K562 (cell line): Measurements from ENCODE around the gene NBPF3. TPM values are rescaled to one million over a fixed set of nuclear protein-coding genes. Genes with fewer than 3 reads are reported as not detected.

ENCODE experiments used
- ATAC-seq: fragments of 200-7000 bp; cut with Tn5 transposase; 3 replicates; pipeline ENCODE4 v1.9.1; 2020; ENCODE audit warnings: moderate library complexity
- BruUV-seq: library from RNA; stranded (reverse); fragments of 400-500 nt; replicated peaks from 2 replicates; lab custom pipeline; 2021; lab: Mats Ljungman, UMichigan
- CTCF ChIA-PET: fragments of 300-600 bp; formaldehyde crosslinking; extraction: SDS; loops from one replicate; lab custom pipeline; 2021; ENCODE audit warnings: low intra/inter-chr PET ratio; lab: Yijun Ruan, JAX
- POLR2A ChIA-PET: fragments of 300-600, 350-650 bp; sonication (Branson Sonifier 250); formaldehyde crosslinking; extraction: SDS; loops from one replicate; lab custom pipeline; 2021; ENCODE audit warnings: antibody characterized with exemption, inconsistent platforms; lab: Yijun Ruan, JAX
- DNase-seq, 4 experiments: peaks; one replicate each; pipeline versions ENCODE4 v3.0.0 to v3.0.0-alpha.2; 2011 to 2018; ENCODE audit warnings: low spot score in 3 of 4, mixed read lengths in 3 of 4; ENCODE audit errors: extremely low read depth in 1 of 4
- FAIRE-seq: peaks from 2 replicates; lab custom pipeline; 2011; peaks lifted over from hg19 to GRCh38; lab: Jason Lieb, UNC
- H2AFZ ChIP-seq: 2 replicates; pipeline ENCODE4 v1.6.0; 2011; ENCODE audit warnings: low read depth, low read length, control low read depth, inconsistent platforms
- H3K27ac ChIP-seq: fragments of 200-600 bp; 3 replicates; pipeline ENCODE4 v1.8.0; 2011; ENCODE audit warnings: low read depth, mild to moderate bottlenecking, control low read depth, inconsistent platforms, low read length, moderate library complexity, mixed read lengths; ENCODE audit errors: extremely low read depth
- H3K27me3 ChIP-seq, 2 experiments: fragments of 300-600 bp in 1 of 2; 2 replicates in 1 of 2; 3 replicates in 1 of 2; pipeline versions ENCODE4 v1.6.0 to v1.8.0; 2011; ENCODE audit warnings: inconsistent platforms in 2 of 2, low read length in 2 of 2, mild to moderate bottlenecking in 1 of 2, mixed read lengths in 1 of 2, moderate library complexity in 1 of 2; ENCODE audit not compliant: control insufficient read depth in 2 of 2, insufficient read depth in 2 of 2
- H3K36me3 ChIP-seq: fragments of 300-600 bp; 3 replicates; pipeline ENCODE4 v1.8.0; 2011; ENCODE audit warnings: mild to moderate bottlenecking, low read length, inconsistent platforms; ENCODE audit not compliant: control insufficient read depth, insufficient read depth
- H3K4me1 ChIP-seq, 2 experiments: fragments of 200-600 bp in 1 of 2; replicated peaks in 1 of 2; 2 replicates in 1 of 2; 3 replicates in 1 of 2; pipeline versions ENCODE4 v1.5.1 to v1.8.0; 2011; ENCODE audit warnings: inconsistent platforms in 2 of 2, low read length in 2 of 2, mild to moderate bottlenecking in 1 of 2, mixed read lengths in 1 of 2, moderate library complexity in 1 of 2; ENCODE audit not compliant: control insufficient read depth in 2 of 2, insufficient read depth in 2 of 2
- H3K4me2 ChIP-seq: 2 replicates; pipeline ENCODE4 v1.6.1; 2011; ENCODE audit warnings: low read length, control low read depth, inconsistent platforms, mixed read lengths; ENCODE audit not compliant: insufficient read depth
- H3K4me3 ChIP-seq: fragments of 200-600 bp; sonication (generic), shearing (Covaris generic); 2 replicates; pipeline ENCODE4 v1.5.1; 2016; ENCODE audit warnings: control low read depth, inconsistent platforms
- H3K79me2 ChIP-seq: fragments of 200-600 bp; 3 replicates; pipeline ENCODE4 v1.8.0; 2011; ENCODE audit warnings: low read length, inconsistent platforms; ENCODE audit not compliant: control insufficient read depth, insufficient read depth
- H3K9ac ChIP-seq, 2 experiments: 2 replicates each; pipeline versions ENCODE4 v1.6.0 to v1.6.1; 2011; ENCODE audit warnings: low read depth in 2 of 2, low read length in 2 of 2, control low read depth in 1 of 2, inconsistent platforms in 1 of 2, mild to moderate bottlenecking in 1 of 2, mixed read lengths in 1 of 2; ENCODE audit not compliant: insufficient read depth in 1 of 2
- H3K9me1 ChIP-seq: one replicate; pipeline ENCODE4 v1.6.0; 2011; ENCODE audit warnings: inconsistent platforms, mild to moderate bottlenecking, low read length, moderate library complexity; ENCODE audit not compliant: control insufficient read depth, insufficient read depth
- H3K9me3 ChIP-seq: replicated peaks from 2 replicates; pipeline ENCODE4 v1.5.1; 2011; ENCODE audit warnings: low read depth, low read length, inconsistent platforms; ENCODE audit not compliant: control insufficient read depth, insufficient read depth
- H4K20me1 ChIP-seq: replicated peaks from 2 replicates; pipeline ENCODE4 v1.6.1; 2011; ENCODE audit warnings: low read length, inconsistent platforms, mixed read lengths; ENCODE audit not compliant: control insufficient read depth, insufficient read depth
- ADNP ChIP-seq: fragments of 200-800 bp; sonication (Bioruptor generic); IDR thresholded peaks from 2 replicates; pipeline ENCODE4 v1.6.1; 2016; ENCODE audit warnings: missing genetic modification characterization, missing compliant biosample characterization
- BCOR ChIP-seq: fragments of 450-650 bp; IDR thresholded peaks from 2 replicates; pipeline ENCODE4 v1.6.1; 2016
- BRD9 ChIP-seq: fragments of 450-650 bp; IDR thresholded peaks from 2 replicates; pipeline ENCODE4 v1.6.1; 2018; ENCODE audit warnings: low read depth; ENCODE audit not compliant: partially characterized antibody
- CEBPB ChIP-seq: fragments of 450-650 bp; IDR thresholded peaks from 2 replicates; pipeline ENCODE4 v1.6.1; 2016; ENCODE audit warnings: missing genetic modification characterization, missing compliant biosample characterization
- DPF2 ChIP-seq: fragments of 450-650 bp; IDR thresholded peaks from 2 replicates; pipeline ENCODE4 v1.6.1; 2016
- LARP7 ChIP-seq: fragments of 450-650 bp; IDR thresholded peaks from 2 replicates; pipeline ENCODE4 v1.6.1; 2016
- MYBL2 ChIP-seq, 2 experiments: fragments of 450-650 bp in 1 of 2; sonication (generic) in 1 of 2; formaldehyde crosslinking in 1 of 2; IDR thresholded peaks; 2 replicates each; pipeline versions ENCODE4 v1.6.1 to v1.8.1; 2017 to 2022; ENCODE audit warnings: borderline replicate concordance in 1 of 2, inconsistent platforms in 1 of 2, low read depth in 1 of 2, mild to moderate bottlenecking in 1 of 2, missing genetic modification reagents in 1 of 2, moderate library complexity in 1 of 2
- POLR2A ChIP-seq: fragments of 450-650 bp; conservative IDR thresholded peaks from 2 replicates; pipeline ENCODE4 v1.6.1; 2016
- POLR2AphosphoS5 ChIP-seq: IDR thresholded peaks from 2 replicates; pipeline ENCODE4 v1.6.1; 2011; ENCODE audit warnings: mild to moderate bottlenecking, low read depth, low read length, moderate library complexity; ENCODE audit not compliant: control insufficient read depth, insufficient read depth
- RB1 ChIP-seq: fragments of 450-650 bp; IDR thresholded peaks from 2 replicates; pipeline ENCODE4 v1.6.1; 2017; ENCODE audit warnings: low read depth, mild to moderate bottlenecking
- RBM25 ChIP-seq: fragments of 200-400 bp; formaldehyde crosslinking; IDR thresholded peaks from 2 replicates; pipeline ENCODE4 v1.6.1; 2018; ENCODE audit warnings: low read length, low read depth, moderate library complexity; ENCODE audit not compliant: severe bottlenecking
- SAFB ChIP-seq: fragments of 200-400 bp; formaldehyde crosslinking; IDR thresholded peaks from 2 replicates; pipeline ENCODE4 v1.6.1; 2017; ENCODE audit warnings: low read depth, low read length, borderline replicate concordance
- ZFP36 ChIP-seq: fragments of 150-350 bp; IDR thresholded peaks from 2 replicates; pipeline ENCODE4 v1.6.1; 2018; ENCODE audit warnings: low read length, low read depth; ENCODE audit not compliant: partially characterized antibody
- ZNF316 ChIP-seq: fragments of 450-650 bp; IDR thresholded peaks from 2 replicates; pipeline ENCODE4 v1.6.1; 2016
- ZNF696 ChIP-seq: fragments of 250-450 bp; sonication (Bioruptor Pico); conservative IDR thresholded peaks from 2 replicates; pipeline ENCODE4 v1.4.0; 2020; ENCODE audit warnings: mild to moderate bottlenecking, moderate library complexity
- WGBS: fragments of 100-300 bp; shearing (Covaris generic); methylation state at CpG from one replicate; pipeline ENCODE4 v1.1.6; 2016; ENCODE audit warnings: low coverage, mixed read lengths; ENCODE audit not compliant: insufficient coverage; ENCODE audit errors: missing lambda C conversion rate; 5-methylcytosine and 5-hydroxymethylcytosine counted together
- in situ Hi-C: fragments of 300-500 bp; cut with MboI; formaldehyde crosslinking; loops from 4 replicates; pipeline ENCODE4 v1.15.0; 2018; ENCODE audit warnings: inconsistent platforms, mixed read lengths
- intact Hi-C: fragments of 100-400 bp; cut with micrococcal nuclease; formaldehyde crosslinking; loops from 2 replicates; pipeline ENCODE4 v1.14.2; 2022
- polyA plus RNA-seq, 8 experiments: library from polyadenylated mRNA; depleted of rRNA in 4 of 8; stranded (reverse) in 5 of 8; unstranded in 3 of 8; fragments of >200 nt; fragmentation: Nextera tagmentation in 2 of 8; fragmentation: Illumina TruSeq in 1 of 8; extraction: Ambion mirVana in 2 of 8; extraction: Trizol in 1 of 8; gene quantifications; 2 replicates each; pipeline versions ENCODE4 v1.2.1 to v1.2.3, GENCODE V29; 2011 to 2014; ENCODE audit warnings: inconsistent platforms in 1 of 8, missing spikeins in 1 of 8
- total RNA-seq, 7 experiments: library from RNA; depleted of rRNA in 6 of 7; stranded (reverse); fragments of >200 nt in 6 of 7; fragmentation: Illumina TruSeq in 2 of 7; extraction: Trizol in 2 of 7; gene quantifications; 2 replicates each; pipeline versions ENCODE4 v1.2.1 to v1.2.3, GENCODE V29; 2011 to 2021; ENCODE audit warnings: low replicate concordance in 1 of 7
- TF ChIP-seq, protein P1 (sequence below), 2 experiments: fragments of 450-650 bp in 1 of 2; sonication (generic) in 1 of 2; formaldehyde crosslinking; conservative IDR thresholded peaks; 2 replicates each; pipeline versions ENCODE4 v1.4.0 to v1.8.1; 2020 to 2022; ENCODE audit warnings: mild to moderate bottlenecking in 1 of 2, missing genetic modification reagents in 1 of 2
- TF ChIP-seq, protein P2 (sequence below): fragments of 250-450 bp; sonication (Bioruptor Pico); IDR thresholded peaks from 2 replicates; pipeline ENCODE4 v1.5.0; 2020; ENCODE audit warnings: mild to moderate bottlenecking, borderline replicate concordance

Gene NBPF3
- total and polyA plus RNA-seq, 9 of the 15 experiments (the other 6 are each of a cell fraction or from before 2014, with no cell fraction given): 1.5 to 7.3 (median 5.4) TPM

DNA sequence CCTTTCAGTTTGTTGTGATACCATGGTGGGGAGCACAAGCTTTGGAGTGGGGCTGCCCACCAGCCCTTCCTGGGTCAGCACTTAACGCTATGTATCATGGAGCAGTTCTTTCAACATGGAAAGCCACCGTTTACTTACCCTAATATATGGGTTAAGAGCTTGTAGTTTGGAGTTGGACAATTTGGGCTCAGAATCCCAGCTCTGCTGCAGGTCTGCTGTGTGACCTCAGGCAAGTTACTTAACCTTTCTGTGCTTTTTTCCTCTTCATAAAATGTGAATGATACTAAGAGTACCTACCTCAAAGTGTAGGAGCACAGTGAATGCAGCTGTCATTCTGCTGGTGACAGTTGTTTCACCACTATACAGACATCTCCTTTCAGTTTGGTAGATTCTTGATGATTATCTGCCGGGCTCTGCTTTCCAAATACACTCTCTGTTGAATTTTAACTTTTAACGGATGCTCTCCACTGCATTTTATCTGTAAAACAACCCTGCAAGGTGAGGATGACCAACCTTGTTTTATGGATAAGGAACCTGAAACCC is 93.1 kb downstream of the NBPF3 start:
- H3K79me2 ChIP-seq: no peaks in the 10 kb centered on the region
- POLR2A ChIA-PET: interaction anchor here (0.7 to 1.6 kb wide), 7 partner anchors 8 to 33 kb away, joined by 3 to 4 read pairs (median 3); no protein-coding TSS in a partner anchor
- 0 out of 2 replicates have a peak, but pooled peaks cover 5% of the 10 kb centered on the region for H4K20me1 ChIP-seq
- no peaks in the 10 kb centered on the region for H3K9me1 ChIP-seq
- H3K4me2 ChIP-seq: no peak overlapping the region
- 17% methylated on average over 4 of the region's 4 CpGs for WGBS
- intact Hi-C loops: no loop called here
- H3K27ac ChIP-seq: no peak overlapping the region
- H2AFZ ChIP-seq: no peak overlapping the region
- no peak for FAIRE-seq
- H3K4me3 ChIP-seq: no peak overlapping the region
- no peak for ATAC-seq
- TF ChIP-seq RB1 (no peak), DPF2 (no peak), POLR2A (no peak), BCOR (peak; percentile 69; the same call in 1 of the 2 replicates), POLR2AphosphoS5 (no peak), CEBPB (tag) (no peak), RBM25 (peak; percentile 94), ZNF696 (no peak), SAFB (no peak), ZFP36 (peak; percentile 80), ADNP (tag) (peak; percentile 51; the same call in 1 of the 2 replicates), BRD9 (peak; percentile 70), ZNF316 (no peak), MYBL2 (IDR thresholded peaks at IDR 0.05; ENCODE audit: low read depth) (no peak), MYBL2 (CRISPR knock-in tag; IDR thresholded peaks at IDR 0.05; ENCODE audit: borderline replicate concordance) (0 out of 2 replicates have a peak, but pooled peaks have one; percentile 1), LARP7 (no peak)
- TF ChIP-seq, protein P1, sequence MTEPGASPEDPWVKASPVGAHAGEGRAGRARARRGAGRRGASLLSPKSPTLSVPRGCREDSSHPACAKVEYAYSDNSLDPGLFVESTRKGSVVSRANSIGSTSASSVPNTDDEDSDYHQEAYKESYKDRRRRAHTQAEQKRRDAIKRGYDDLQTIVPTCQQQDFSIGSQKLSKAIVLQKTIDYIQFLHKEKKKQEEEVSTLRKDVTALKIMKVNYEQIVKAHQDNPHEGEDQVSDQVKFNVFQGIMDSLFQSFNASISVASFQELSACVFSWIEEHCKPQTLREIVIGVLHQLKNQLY (CRISPR knock-in tag; conservative IDR thresholded peaks at IDR 0.05): no peak
- TF ChIP-seq, protein P2, sequence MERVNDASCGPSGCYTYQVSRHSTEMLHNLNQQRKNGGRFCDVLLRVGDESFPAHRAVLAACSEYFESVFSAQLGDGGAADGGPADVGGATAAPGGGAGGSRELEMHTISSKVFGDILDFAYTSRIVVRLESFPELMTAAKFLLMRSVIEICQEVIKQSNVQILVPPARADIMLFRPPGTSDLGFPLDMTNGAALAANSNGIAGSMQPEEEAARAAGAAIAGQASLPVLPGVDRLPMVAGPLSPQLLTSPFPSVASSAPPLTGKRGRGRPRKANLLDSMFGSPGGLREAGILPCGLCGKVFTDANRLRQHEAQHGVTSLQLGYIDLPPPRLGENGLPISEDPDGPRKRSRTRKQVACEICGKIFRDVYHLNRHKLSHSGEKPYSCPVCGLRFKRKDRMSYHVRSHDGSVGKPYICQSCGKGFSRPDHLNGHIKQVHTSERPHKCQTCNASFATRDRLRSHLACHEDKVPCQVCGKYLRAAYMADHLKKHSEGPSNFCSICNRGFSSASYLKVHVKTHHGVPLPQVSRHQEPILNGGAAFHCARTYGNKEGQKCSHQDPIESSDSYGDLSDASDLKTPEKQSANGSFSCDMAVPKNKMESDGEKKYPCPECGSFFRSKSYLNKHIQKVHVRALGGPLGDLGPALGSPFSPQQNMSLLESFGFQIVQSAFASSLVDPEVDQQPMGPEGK (CRISPR knock-in tag): no peak
- TF ChIP-seq, all 486 proteins: peak for 6
- no peaks in the 10 kb centered on the region for H3K36me3 ChIP-seq
- H3K27me3 ChIP-seq: peaks cover 38 to 44% of the 10 kb centered on the region in 2 experiments
- no peaks in the 10 kb centered on the region for H3K9me3 ChIP-seq
- no peak overlapping the region for H3K9ac ChIP-seq
- in situ Hi-C loops: no loop called here
- CTCF ChIA-PET: interaction anchor here (0.6 to 2.3 kb wide), 2 partner anchors 126 to 162 kb away, joined by 3 to 28 read pairs; no protein-coding TSS in a partner anchor
- no peak for DNase-seq
- peaks cover 0 to 7% of the 10 kb centered on the region in 2 experiments; a peak in 3 of 5 replicates for H3K4me1 ChIP-seq
- no TSS peak for BruUV-seq
